Adrenal gland (tissue), 5 donors: ENCODE results near the gene MAP2.

Experiments used
- CTCF ChIP-seq, 6 experiments: fragments of 450-650 bp in 4 of 6; fragments of 200-600 bp in 2 of 6; sonication (generic) in 1 of 6; IDR thresholded peaks; 1 replicate in 5 of 6; 2 replicates in 1 of 6; pipeline versions ENCODE4 v1.5.1 to v1.8.0; 2016 to 2021; ENCODE audit warnings: antibody characterized with exemption in 6 of 6, mild to moderate bottlenecking in 2 of 6, moderate library complexity in 1 of 6
- POLR2A ChIP-seq, 2 donors: fragments of 450-650 bp; IDR thresholded peaks; one replicate each; pipeline ENCODE4 v1.6.1; 2017; ENCODE audit warnings: antibody characterized with exemption in 2 of 2, mild to moderate bottlenecking in 2 of 2, moderate library complexity in 1 of 2
- donor health status: DM: no; HTN: no; CAD: no.

- TF ChIP-seq CTCF (IDR thresholded peaks at IDR 0.05) (no peak), POLR2A (IDR thresholded peaks at IDR 0.05) (no peak)
Observed at GRCh38 chr2:209472112-209472832, 48.4 kb downstream of the MAP2 start.
